HG03039 (cell line): ENCODE results near the gene MRPL24.
A peak's percentile ranks its signal among the peaks of the same experiment; 100 is the strongest.

ENCODE experiments used
- ATAC-seq: cut with Tn5 transposase; IDR thresholded peaks from one replicate; pipeline ENCODE4 v1.9.1; 2021; ENCODE audit warnings: mild to moderate bottlenecking, moderate library complexity; ENCODE audit not compliant: unreplicated experiment

MRPL24 gene

GRCh38 chr1:156744786-156745419 is 4.0 kb upstream of the MRPL24 start:
- ATAC-seq: no peak

GRCh38 chr1:156744344-156744743 is 3.5 kb upstream of the MRPL24 start:
- no peak for ATAC-seq

- no peak for ATAC-seq
Observed at GRCh38 chr1:156743367-156744302, 2.7 kb upstream of the MRPL24 start.

- no peak for ATAC-seq
Observed at GRCh38 chr1:156742801-156743200, 1.9 kb upstream of the MRPL24 start.

GRCh38 chr1:156742017-156742416 is 1.1 kb upstream of the MRPL24 start:
- no peak for ATAC-seq

GRCh38 chr1:156741481-156741983 is 644 bp upstream of the MRPL24 start:
- ATAC-seq: no peak

GRCh38 chr1:156740237-156740740 is 599 bp downstream of the MRPL24 start:
- ATAC-seq: no peak

- no peak for ATAC-seq
Observed at GRCh38 chr1:156738916-156739315, 2.0 kb downstream of the MRPL24 start.

- no peak for ATAC-seq
Observed at GRCh38 chr1:156738407-156738806, 2.5 kb downstream of the MRPL24 start.

GRCh38 chr1:156733989-156734584 is 6.8 kb downstream of the MRPL24 start:
- ATAC-seq: no peak

GRCh38 chr1:156728599-156729462 is 12.1 kb downstream of the MRPL24 start, which contains the start of gene ISG20L2:
Gene ISG20L2, minus strand, starts transcription at chr1:156728766. Its CDS starts 1,114 bp downstream, at chr1:156727652.
- ATAC-seq: peak; percentile 77

- peak; percentile 58 for ATAC-seq
Observed at GRCh38 chr1:156727926-156728598, 12.8 kb downstream of the MRPL24 start, which contains the start of gene METTL25B. Gene METTL25B, plus strand, starts transcription at chr1:156728469. Its CDS starts 636 bp downstream, at chr1:156729105.

GRCh38 chr1:156727492-156727891 is 13.4 kb downstream of the MRPL24 start:
- ATAC-seq: no peak

- ATAC-seq: no peak
Observed at GRCh38 chr1:156726549-156727226, 14.2 kb downstream of the MRPL24 start.

- ATAC-seq: no peak
Observed at GRCh38 chr1:156725683-156726280, 15.1 kb downstream of the MRPL24 start.

GRCh38 chr1:156721535-156721934 is 19.4 kb downstream of the MRPL24 start:
- no peak for ATAC-seq

GRCh38 chr1:156721131-156721530 is 19.8 kb downstream of the MRPL24 start:
- no peak for ATAC-seq

GRCh38 chr1:156717351-156717750 is 23.5 kb downstream of the MRPL24 start:
- ATAC-seq: no peak

- ATAC-seq: no peak
Observed at GRCh38 chr1:156714830-156715229, 26.1 kb downstream of the MRPL24 start.
